ENCODE measurements around the gene CYCS.

CYCS gene

DNA sequence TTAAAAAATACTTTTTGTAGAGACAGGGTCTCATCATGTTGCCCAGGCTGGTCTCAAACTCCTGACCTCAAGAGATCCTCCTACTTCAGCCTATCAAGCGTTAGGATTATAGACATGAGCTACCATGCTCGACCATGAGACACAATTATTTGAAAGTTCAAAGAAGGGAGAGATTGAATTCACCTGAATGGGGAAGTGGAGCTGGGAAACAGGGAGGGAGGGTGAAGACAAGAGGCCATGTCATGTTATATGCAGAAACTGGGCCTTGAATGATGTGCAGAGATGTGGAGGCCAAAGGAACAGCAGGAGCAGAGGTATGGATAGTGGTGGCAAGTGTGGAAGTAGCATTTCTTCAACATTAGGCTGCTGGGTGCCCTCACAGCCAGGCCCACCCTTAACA, 18.7 kb upstream of the CYCS start:
- no peak overlapping the region for H3K4me3 ChIP-seq (ENCODE audit: low read depth, low read length)
- DNase-seq (ENCODE audit: low read depth) = no peak
- TF ChIP-seq, protein P1, sequence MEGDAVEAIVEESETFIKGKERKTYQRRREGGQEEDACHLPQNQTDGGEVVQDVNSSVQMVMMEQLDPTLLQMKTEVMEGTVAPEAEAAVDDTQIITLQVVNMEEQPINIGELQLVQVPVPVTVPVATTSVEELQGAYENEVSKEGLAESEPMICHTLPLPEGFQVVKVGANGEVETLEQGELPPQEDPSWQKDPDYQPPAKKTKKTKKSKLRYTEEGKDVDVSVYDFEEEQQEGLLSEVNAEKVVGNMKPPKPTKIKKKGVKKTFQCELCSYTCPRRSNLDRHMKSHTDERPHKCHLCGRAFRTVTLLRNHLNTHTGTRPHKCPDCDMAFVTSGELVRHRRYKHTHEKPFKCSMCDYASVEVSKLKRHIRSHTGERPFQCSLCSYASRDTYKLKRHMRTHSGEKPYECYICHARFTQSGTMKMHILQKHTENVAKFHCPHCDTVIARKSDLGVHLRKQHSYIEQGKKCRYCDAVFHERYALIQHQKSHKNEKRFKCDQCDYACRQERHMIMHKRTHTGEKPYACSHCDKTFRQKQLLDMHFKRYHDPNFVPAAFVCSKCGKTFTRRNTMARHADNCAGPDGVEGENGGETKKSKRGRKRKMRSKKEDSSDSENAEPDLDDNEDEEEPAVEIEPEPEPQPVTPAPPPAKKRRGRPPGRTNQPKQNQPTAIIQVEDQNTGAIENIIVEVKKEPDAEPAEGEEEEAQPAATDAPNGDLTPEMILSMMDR (IDR thresholded peaks at IDR 0.05; ENCODE audit: low read depth, low read length, missing control alignments) = no peak

DNA sequence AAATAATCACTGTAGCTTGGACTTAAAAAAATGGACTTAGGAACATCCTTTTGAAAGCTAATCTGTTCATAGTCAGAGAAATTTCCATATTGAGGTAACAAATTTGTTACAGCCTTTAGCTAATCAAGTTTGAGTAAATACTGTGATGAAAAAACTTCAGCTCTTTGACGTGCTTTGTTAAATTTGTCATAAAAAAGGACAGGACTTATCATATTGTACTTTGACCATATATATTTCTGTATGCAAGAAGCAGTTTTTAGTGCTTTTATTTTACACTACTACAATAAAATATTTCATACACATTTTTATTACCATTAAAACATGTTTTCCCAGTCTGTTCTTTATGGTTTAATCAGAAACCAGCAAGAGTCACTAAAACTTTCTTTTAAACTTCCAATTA, 14.5 kb upstream of the CYCS start:
- DNase-seq (ENCODE audit: low read depth) = no peak
- H3K4me3 ChIP-seq (ENCODE audit: low read depth, low read length) = no peak overlapping the region
- TF ChIP-seq, protein P1 (IDR thresholded peaks at IDR 0.05; ENCODE audit: low read depth, low read length, missing control alignments) = no peak

DNA sequence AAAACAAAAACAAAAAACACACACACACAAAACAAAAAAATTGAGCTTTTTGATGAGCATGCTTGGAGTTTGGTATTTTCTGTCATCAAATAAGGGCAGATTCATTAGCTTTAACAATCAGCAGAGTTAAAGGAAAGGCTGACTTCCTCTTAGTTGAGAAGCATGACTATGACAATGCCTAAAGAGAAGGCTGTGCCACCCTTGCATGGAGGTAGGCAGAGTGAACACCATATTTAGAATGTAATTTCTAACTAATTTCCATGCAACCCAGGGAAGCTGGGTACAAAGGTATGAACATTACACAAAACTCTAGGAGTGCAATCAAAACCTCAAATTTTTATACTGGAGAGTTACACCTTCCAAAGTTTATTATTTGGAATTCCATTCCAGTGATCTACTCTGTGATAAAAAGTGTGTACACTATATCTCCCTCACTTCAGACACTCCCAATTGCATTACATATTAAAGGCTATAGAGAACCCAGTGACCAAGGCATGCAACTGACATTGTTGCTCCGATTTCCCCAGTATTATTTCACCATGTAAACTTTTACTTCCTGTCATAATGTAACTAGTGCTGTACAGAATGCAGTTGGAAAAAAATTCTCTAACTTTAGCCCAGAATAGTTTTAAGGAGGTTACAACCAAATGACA, 9.4 kb upstream of the CYCS start:
- TF ChIP-seq, protein P1 (IDR thresholded peaks at IDR 0.05; ENCODE audit: low read depth, low read length, missing control alignments) = no peak
- no peak overlapping the region for H3K4me3 ChIP-seq (ENCODE audit: low read depth, low read length)
- DNase-seq (ENCODE audit: low read depth) = no peak

DNA sequence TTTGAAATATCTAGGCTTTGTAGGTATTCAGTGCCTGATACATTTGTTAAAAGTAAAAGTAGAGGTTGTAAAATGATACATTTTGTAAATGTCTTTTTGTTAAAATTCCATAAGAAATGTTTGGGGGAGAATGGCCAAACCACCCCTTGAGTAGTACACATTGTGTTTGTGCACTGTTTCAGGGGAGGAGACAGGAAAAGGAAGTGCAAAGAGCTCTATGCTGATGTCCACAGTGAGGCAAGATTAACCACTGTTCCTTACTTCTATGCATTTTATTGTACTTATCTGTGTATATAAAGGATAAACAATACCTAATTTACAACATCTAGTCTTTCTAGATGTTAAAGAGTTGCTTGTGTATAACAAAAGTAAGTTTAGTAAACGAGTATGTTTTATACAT, 7.4 kb upstream of the CYCS start:
- no peak overlapping the region for H3K4me3 ChIP-seq (ENCODE audit: low read depth, low read length)
- TF ChIP-seq, protein P1 (IDR thresholded peaks at IDR 0.05; ENCODE audit: low read depth, low read length, missing control alignments) = no peak
- DNase-seq (ENCODE audit: low read depth) = no peak

DNA sequence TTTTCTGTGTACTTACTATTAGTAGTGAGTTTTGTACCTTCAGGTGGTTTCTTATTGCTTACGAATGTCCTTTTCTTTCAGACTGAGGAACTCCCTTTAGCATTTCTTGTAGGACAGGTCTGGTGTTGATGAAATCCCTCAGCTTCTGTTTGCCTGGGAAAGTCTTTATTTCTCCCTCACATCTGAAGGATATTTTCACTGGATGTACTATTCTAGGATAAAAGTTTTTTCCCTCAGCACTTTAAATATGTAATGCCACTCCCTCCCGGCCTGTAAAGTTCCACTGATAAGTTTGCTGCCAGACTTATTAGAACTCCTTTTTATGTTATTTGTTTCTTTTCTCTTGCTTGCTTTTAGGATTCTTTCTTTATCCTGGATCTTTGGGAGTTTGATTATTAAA, 1.7 kb upstream of the CYCS start:
- DNase-seq (ENCODE audit: low read depth) = no peak
- H3K4me3 ChIP-seq (ENCODE audit: low read depth, low read length) = no peak overlapping the region
- TF ChIP-seq, protein P1 (IDR thresholded peaks at IDR 0.05; ENCODE audit: low read depth, low read length, missing control alignments) = no peak

DNA sequence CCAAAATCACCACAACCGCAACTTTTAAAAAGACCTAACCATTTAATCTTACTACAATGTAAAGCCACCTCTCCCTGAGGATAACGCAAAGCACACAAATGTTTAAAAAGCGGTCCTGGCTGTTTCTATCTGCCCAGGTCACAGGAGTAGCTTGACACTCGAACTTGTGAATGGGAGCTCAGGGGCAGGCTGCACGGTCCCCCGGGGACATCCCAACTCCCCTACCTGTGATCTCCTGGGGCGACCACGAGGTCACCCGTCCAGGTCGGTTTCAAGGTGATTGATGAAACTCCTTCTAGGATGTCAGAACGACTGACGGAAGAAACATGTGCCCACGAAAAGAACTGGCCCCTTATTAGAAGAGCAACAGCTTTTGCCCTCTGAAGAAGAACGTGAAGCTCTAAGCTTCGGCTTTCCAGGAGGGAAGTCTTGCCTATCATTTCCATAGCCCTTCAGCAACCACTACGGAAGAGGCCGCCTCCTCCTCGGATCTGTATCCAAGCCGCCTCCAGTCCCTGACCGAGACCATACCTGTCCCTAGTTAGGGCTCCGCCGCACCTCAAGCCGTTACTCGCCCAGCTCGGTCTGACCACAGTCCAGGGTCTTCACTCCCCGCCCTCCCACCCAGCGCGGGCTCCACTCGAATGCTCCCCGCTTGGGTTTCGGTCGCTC, 459 bp downstream of the CYCS start:
- DNase-seq (ENCODE audit: low read depth) = no peak
- H3K4me3 ChIP-seq (ENCODE audit: low read depth, low read length) = peak overlapping the region; percentile 87
- TF ChIP-seq, protein P1 (IDR thresholded peaks at IDR 0.05; ENCODE audit: low read depth, low read length, missing control alignments) = no peak

DNA sequence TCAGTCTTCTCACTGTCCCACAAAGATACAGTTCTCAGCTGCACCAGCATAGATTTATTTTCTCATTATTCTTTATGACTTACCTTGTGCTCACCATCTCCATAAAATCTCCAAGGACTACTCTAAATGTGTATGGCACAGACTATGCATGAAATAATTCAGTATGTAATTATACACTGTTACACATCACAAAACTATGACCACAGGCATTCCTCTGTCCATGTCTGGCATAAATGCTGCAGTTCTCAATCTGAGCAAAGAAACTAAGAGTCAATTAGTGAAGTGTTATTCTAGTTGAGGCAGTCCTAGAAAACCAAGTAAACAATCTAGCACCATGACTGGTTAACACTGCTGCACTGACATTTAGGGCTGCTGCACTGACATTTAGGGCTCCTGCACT, 2.7 kb downstream of the CYCS start:
- no peak for DNase-seq (ENCODE audit: low read depth)
- TF ChIP-seq, protein P1 (IDR thresholded peaks at IDR 0.05; ENCODE audit: low read depth, low read length, missing control alignments) = no peak
- no peak overlapping the region for H3K4me3 ChIP-seq (ENCODE audit: low read depth, low read length)

Measured in GM12864 (cell line).